Astrocyte of the spinal cord (primary cell): ENCODE measurements around the gene PMPCB.

Experiments
- DNase-seq: peaks from one replicate; pipeline ENCODE4 v3.0.0; 2011; ENCODE audit warnings: low read depth, low spot score
- H3K4me3 ChIP-seq: 2 replicates; pipeline ENCODE4 v1.5.1; 2011; ENCODE audit warnings: low read depth, mild to moderate bottlenecking, low read length, moderate library complexity
- in situ Hi-C: cut with HindIII; loops from 2 replicates; pipeline ENCODE4 v1.10.0; 2017; ENCODE audit warnings: low sequenced_read_pairs
- TF ChIP-seq, protein P1 (sequence below): IDR thresholded peaks from 2 replicates; pipeline ENCODE4 v1.5.1; 2012; ENCODE audit warnings: low read depth, mild to moderate bottlenecking, low read length, inconsistent platforms

The PMPCB gene

DNA sequence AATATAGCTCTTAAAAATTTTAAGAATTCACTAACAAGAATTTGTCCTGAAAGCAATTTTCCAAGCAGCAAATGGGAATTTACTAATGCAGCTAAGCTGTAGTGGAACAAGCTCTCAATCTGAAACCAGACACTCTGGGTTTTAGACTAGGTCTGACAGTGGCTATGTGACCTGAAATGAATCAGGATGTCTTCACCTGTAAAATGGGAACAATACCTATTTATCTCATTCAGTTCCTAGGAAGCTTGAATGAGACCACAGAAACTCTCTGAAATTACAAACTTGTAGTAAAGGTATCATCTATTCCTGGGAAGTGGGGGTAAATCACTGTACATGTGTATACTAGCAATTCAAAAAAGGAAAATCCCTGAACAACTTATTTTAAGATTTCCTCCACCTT lies 46.1 kb downstream of the PMPCB start:
- in situ Hi-C loops = no loop called here
- TF ChIP-seq, protein P1, sequence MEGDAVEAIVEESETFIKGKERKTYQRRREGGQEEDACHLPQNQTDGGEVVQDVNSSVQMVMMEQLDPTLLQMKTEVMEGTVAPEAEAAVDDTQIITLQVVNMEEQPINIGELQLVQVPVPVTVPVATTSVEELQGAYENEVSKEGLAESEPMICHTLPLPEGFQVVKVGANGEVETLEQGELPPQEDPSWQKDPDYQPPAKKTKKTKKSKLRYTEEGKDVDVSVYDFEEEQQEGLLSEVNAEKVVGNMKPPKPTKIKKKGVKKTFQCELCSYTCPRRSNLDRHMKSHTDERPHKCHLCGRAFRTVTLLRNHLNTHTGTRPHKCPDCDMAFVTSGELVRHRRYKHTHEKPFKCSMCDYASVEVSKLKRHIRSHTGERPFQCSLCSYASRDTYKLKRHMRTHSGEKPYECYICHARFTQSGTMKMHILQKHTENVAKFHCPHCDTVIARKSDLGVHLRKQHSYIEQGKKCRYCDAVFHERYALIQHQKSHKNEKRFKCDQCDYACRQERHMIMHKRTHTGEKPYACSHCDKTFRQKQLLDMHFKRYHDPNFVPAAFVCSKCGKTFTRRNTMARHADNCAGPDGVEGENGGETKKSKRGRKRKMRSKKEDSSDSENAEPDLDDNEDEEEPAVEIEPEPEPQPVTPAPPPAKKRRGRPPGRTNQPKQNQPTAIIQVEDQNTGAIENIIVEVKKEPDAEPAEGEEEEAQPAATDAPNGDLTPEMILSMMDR = no peak
- H3K4me3 ChIP-seq = peak overlapping the region; percentile 73
- no peak for DNase-seq

DNA sequence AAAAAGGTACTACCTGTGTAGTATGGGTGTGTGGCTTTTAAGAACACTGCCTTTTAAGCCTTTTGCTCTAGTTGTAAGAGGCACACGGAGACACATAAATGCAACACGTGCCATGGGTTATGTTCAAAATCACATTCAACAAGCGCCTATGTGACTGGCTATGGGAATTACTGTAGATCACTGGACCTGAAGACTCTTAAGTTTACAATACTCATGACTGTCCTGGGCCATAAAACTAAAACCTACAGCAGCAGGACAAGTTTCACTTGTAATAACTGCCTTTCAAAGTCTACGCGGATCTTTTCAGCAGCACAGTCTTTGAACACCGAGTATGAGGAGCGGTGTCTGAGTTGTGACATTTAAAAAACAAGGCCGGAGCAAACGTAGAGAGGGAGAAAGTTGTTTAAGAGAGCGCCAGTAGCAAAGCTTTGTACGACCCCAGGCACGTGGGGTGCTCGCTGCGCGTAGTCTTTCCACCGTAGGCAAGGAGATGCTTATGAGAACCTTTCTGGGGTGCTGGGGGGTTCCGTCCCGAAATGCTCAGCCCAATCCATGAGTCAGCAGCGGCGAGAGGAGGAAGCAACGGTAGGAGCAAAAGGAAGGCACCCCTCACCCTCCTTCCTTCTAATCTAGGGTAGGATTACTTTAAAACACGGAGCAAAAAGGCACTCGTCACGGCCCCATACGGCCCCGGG lies 46.7 kb downstream of the PMPCB start:
- DNase-seq = peak; percentile 30
- in situ Hi-C loops = no loop called here
- TF ChIP-seq, protein P1 = no peak
- peak overlapping the region; percentile 73 for H3K4me3 ChIP-seq

DNA sequence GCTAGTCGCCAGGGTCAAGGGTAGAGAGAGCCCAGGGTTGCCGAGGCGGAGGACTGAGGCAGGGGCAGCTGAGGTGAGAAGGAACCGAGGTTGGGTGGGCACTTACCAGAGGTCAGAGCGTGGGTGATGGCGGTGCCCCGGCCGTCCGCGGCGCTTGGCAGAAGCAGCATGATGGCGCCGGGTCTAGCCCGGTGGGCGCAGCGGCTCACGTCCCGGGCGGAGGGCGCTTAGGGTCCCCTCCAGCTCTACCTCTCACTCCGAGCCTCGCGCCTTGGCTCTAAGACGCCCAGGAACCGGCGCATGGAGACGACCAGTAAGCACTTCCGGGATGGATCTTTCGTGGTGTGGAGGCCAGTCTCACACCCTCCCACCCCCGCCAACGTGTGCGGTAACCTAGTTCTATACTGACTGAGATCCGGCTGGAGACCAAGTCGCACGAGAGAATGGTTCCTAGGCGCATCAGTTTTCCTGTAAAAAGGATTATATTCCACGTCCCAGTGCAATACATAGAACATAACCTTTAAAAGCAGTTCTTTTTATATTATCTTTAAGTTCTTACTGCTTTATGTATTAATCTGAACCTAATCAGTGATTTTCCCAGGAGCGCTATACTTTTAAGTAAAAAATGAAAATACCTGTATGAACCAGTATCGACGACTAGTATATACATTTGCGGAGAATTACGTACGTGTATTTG lies 47.4 kb downstream of the PMPCB start, which contains the start of gene DNAJC2:
TSS of gene DNAJC2 (minus strand) at position 315 of the 697 bp plus-strand sequence. CDS start at position 170, 145 bp downstream.
- in situ Hi-C loops = no loop called here
- TF ChIP-seq, protein P1 = no peak

DNA sequence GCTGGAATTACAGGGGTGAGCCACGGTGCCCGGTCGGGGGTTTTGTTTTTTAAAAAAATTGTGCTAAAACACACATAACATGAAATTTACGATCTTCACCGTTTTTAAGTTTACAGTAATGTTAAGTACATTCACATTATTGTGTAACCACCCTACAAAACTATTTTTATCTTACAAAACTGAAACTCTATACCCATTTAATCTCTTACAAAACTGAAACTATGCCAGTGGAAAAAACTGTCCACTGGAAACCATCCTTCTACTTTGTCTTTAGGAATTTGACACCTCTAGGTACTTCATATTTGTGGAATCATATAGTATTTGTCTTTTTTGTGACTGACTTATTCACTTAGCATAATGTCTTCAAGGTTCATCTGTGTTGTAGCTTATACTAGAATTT lies 49.2 kb downstream of the PMPCB start:
- TF ChIP-seq, protein P1 = no peak
- H3K4me3 ChIP-seq = no peak overlapping the region
- in situ Hi-C loops = no loop called here
- no peak for DNase-seq

More for the DNA sequence above, 47.4 kb downstream of the PMPCB start, which contains the start of gene DNAJC2:
- DNase-seq = peak; percentile 93
- H3K4me3 ChIP-seq = peak within 1 kb of the TSS; percentile 73

DNA sequence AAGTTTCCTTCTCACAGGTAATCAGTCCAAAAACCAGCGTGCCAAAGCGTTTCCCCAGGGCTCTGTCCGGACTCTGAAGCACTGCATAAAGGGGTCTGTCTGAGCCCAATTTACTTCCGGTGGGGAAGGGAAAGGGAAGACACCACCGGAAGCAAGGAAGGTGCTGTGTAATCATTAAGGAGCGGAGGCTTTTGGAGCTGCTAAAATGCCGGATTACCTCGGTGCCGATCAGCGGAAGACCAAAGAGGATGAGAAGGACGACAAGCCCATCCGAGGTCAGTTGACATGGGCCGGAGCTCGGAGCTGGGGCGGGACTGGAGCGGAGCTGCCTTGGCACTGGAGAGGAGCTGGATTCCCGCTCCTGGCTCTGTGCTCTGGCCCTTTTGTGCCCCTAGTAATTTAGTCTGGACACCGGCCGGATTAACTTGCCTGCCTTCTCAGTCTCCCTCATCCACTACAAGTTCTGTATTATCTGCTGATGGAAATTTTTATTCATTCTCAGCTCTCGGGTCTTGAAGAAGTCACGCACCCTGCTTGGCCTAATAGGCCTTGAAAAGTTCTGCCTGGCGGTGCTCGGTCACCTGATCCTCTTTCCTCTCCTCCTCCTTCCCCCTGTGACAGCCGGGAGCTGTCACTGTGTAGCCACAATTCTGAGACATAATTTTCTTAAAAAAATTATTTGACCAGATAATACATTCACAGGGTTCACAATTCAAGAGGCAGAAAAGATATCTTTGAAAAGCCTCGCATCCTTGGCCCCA lies 50.5 kb downstream of the PMPCB start, which contains the start of gene PSMC2:
TSS of gene PSMC2 (plus strand) at position 137 of the 761 bp plus-strand sequence. CDS start at position 206, 69 bp downstream.
- DNase-seq = peak; percentile 93
- in situ Hi-C loops = no loop called here
- peak within 1 kb of the TSS; percentile 74 for H3K4me3 ChIP-seq
- TF ChIP-seq, protein P1 = no peak

DNA sequence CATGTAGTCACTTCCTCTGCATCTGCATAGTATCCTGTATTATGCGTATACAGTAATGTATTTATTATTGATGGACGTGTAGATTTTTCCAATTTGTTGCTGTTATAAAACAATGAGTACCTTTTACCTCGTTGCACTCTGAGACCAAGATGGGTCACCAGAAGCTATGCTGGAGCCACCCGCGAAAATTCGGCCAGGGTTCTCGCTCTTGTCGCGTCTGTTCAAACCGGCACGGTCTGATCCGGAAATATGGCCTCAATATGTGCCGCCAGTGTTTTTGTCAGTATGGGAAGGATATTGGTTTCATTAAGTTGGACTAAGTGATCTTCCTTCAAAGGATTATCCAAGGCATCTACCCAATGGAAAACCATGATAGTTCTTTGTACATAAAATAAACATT lies 51.2 kb downstream of the PMPCB start:
- in situ Hi-C loops = no loop called here
- DNase-seq = no peak
- peak overlapping the region; percentile 74 for H3K4me3 ChIP-seq
- TF ChIP-seq, protein P1 = no peak
